Epithelial cell of esophagus (primary cell): ENCODE results near the gene MYBPC3.

ENCODE experiments used
- DNase-seq: peaks from one replicate; pipeline ENCODE4 v3.0.0; 2010; ENCODE audit warnings: low read depth
- H3K4me3 ChIP-seq: 2 replicates; pipeline ENCODE4 v1.5.1; 2011; ENCODE audit warnings: mild to moderate bottlenecking, low read length, control low read depth
- TF ChIP-seq, protein P1 (sequence below): IDR thresholded peaks from 2 replicates; pipeline ENCODE4 v1.5.1; 2011; ENCODE audit warnings: low read depth, mild to moderate bottlenecking, low read length, control low read depth, inconsistent platforms; ENCODE audit not compliant: insufficient read depth; ENCODE audit errors: missing control alignments

The MYBPC3 gene

DNA sequence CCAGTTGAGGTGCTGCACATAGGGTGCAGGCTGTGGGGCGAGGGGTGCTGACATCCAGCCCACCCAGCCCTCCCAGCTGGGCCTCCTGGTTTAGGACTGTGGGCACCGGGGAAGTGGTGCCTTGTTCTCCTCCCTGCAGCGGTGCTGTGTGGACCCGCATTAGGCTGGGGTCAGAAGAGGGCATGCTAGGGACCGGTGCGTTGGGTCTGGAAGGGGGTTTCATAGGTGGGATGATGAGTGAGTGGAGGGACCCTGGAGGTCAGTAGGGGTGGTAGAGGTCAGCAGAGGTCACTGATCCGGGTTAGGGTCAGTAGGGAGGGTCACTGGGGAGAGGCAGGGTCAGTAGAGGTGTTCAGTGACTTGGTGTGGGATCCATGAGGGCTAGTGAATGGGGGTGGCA is 6.7 kb upstream of the MYBPC3 start:
- no peak for DNase-seq
- H3K4me3 ChIP-seq: no peak overlapping the region
- TF ChIP-seq, protein P1, sequence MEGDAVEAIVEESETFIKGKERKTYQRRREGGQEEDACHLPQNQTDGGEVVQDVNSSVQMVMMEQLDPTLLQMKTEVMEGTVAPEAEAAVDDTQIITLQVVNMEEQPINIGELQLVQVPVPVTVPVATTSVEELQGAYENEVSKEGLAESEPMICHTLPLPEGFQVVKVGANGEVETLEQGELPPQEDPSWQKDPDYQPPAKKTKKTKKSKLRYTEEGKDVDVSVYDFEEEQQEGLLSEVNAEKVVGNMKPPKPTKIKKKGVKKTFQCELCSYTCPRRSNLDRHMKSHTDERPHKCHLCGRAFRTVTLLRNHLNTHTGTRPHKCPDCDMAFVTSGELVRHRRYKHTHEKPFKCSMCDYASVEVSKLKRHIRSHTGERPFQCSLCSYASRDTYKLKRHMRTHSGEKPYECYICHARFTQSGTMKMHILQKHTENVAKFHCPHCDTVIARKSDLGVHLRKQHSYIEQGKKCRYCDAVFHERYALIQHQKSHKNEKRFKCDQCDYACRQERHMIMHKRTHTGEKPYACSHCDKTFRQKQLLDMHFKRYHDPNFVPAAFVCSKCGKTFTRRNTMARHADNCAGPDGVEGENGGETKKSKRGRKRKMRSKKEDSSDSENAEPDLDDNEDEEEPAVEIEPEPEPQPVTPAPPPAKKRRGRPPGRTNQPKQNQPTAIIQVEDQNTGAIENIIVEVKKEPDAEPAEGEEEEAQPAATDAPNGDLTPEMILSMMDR: no peak

DNA sequence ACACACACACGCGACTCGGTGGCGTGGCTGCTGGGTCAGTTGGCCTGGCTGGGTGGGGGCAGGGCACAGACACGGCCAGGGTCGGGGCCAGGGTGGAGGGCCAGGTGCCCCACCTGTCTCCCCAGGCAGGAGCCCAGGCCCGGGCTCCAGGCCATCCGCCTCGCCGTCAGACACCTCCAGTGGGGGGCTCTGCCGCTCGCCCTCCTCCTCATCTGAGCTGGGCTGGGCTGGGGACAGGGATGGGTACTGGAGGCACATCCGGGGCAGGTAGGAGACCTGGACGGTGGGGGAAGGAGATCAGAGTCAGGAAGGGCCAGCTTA is 6.2 kb upstream of the MYBPC3 start:
- TF ChIP-seq, protein P1: no peak
- no peak for DNase-seq
- no peak overlapping the region for H3K4me3 ChIP-seq

DNA sequence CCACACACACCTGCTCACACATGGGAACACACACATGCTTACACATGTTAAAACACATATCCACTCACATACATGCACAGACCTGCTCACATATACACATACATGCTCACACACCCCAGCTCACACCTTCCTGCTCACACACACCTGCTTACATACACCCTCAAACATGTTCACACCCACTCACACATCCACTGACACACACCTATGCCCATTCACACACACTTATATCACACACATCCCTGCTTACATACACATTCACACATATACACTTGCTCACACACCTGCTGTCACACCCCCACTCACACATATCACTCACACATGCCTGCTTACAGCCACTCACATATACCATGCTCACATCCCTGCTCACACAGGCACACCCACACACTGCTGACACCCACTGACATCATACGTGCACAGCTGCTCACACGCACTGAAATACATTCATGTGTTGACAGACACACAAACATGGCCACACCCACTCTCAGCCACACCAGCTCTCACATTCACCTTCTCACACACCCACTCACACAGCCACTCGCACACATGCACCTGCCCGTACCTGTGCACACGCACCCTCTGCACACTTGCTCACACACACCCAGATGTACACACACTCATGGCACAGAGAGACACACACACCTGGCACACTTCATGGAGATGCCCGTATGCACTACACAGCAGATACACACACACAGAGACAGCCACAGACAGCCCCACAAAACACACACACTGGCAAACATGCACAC is 5.7 kb upstream of the MYBPC3 start:
- TF ChIP-seq, protein P1: no peak
- DNase-seq: no peak
- H3K4me3 ChIP-seq: no peak overlapping the region

DNA sequence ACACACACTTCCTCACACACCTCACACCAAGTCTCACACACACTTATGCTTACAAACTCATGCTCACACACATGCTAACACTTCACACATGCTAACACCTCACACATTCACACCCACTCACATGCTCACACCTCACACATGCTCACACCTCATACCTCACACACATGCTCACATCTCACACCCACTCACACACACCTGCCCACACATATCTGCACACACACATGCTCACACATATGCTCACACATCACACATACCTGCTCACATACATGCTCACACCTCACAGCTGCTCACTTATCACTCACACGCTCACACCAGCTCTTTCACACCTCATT is 4.5 kb upstream of the MYBPC3 start:
- TF ChIP-seq, protein P1: no peak
- no peak overlapping the region for H3K4me3 ChIP-seq
- DNase-seq: no peak

DNA sequence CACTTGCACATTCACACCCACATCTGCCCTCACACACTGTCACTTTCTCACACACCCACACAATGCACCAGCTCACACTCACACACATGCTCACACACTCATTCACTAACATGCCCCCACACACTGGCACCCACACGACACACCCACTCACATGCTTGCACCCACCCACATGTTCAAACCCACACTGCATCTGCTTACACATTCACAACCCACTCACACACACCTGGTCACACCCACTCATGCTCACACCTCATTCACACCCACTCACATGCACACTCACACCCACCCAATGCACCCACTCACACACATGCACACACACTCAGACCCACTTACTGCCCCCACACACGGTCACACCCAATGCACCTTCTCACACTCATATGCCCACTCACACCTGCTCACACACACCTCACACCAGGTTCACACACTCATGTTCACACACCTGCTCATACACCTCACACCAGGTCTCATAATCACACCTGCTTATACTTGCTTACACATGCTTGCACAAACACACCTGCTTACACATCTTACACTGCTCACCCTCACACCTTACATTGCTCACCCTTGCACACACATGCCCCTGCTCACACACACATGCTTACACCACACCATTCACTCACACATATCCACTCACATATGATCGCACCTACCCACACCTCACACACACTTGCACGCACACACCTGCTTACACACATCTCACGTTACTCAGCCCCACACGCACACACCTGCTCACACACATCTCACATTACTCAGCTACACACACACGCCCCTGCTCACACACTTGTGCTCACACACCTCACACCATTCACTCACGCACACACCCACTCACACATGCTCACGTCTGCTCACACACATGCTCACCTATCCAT is 3.9 kb upstream of the MYBPC3 start:
- DNase-seq: no peak
- H3K4me3 ChIP-seq: no peak overlapping the region
- TF ChIP-seq, protein P1: no peak

DNA sequence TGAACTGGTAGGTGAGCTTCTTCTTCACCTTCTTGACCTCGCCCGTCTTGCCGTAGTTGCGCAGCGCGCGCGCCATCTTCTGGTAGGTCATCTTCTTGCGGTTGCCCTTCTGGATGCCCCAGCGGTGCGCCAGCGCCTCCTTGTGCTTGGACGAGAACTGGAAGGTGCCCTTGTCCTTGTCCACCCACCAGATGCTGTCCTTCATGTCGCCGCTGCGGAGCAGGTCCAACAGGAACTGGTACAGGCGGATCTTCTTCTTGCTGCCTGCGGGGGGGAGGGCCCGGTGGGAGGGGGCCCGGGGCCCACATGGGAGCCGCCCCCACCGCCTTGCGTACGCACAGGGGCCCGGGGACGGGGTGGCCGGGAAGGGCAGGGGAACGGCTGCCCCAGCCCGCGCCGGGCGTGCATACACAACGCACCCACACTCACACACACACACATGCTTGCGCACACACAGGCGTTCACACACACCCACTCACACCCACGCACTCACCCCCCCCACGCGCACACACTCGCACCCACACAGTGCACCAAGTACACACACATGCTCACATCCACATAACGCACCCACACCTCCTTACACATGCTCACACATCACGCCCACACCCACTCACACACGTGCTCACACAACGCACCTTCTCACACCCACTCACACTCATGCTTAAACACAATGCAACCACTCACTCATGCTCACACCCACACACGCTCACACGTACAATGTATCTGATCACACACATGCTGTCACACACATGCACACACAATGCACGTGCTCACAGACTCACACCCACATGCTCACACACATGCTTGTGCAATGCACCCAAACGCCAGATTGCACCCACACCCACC is 3.0 kb upstream of the MYBPC3 start:
- DNase-seq: peak; percentile 94
- H3K4me3 ChIP-seq: peak overlapping the region; percentile 6
- TF ChIP-seq, protein P1: peak; percentile 98
